Adrenal gland (tissue), 12 donors: Measurements from ENCODE around the gene LRP8. TPM values are rescaled to one million over a fixed set of nuclear protein-coding genes. Genes with fewer than 3 reads are reported as not detected.

Source experiments
- DNase-seq, 7 donors: peaks; one replicate each; pipeline ENCODE4 v3.0.0-alpha.2; 2019 to 2020
- H3K27ac ChIP-seq, 5 donors: fragments of 200-600 bp; sonication (generic) in 4 of 5; 1 replicate in 3 of 5; 2 replicates in 2 of 5; pipeline versions ENCODE4 v1.5.1 to v1.8.0; 2016 to 2020; ENCODE audit warnings: mild to moderate bottlenecking in 1 of 5
- H3K27me3 ChIP-seq: fragments of 200-600 bp; 2 replicates; pipeline ENCODE4 v1.8.0; 2021
- H3K36me3 ChIP-seq, 2 donors: fragments of 200-600 bp; replicated peaks in 1 of 2; 1 replicate in 1 of 2; 2 replicates in 1 of 2; pipeline versions ENCODE4 v1.5.1 to v1.8.0; 2018 to 2022
- H3K4me1 ChIP-seq, 2 donors: fragments of 200-600 bp; replicated peaks in 1 of 2; 1 replicate in 1 of 2; 2 replicates in 1 of 2; pipeline versions ENCODE4 v1.5.1 to v1.8.0; 2018 to 2021
- H3K4me3 ChIP-seq, 4 donors: fragments of 200-600 bp; sonication (generic) in 3 of 4; one replicate each; pipeline ENCODE4 v1.5.1; 2016 to 2018
- H3K9me3 ChIP-seq, 3 donors: fragments of 200-600 bp; sonication (generic) in 1 of 3; replicated peaks in 1 of 3; 1 replicate in 2 of 3; 2 replicates in 1 of 3; pipeline versions ENCODE4 v1.5.1 to v1.8.0; 2016 to 2021
- CTCF ChIP-seq, 6 experiments: fragments of 450-650 bp in 4 of 6; fragments of 200-600 bp in 2 of 6; sonication (generic) in 1 of 6; IDR thresholded peaks; 1 replicate in 5 of 6; 2 replicates in 1 of 6; pipeline versions ENCODE4 v1.5.1 to v1.8.0; 2016 to 2021; ENCODE audit warnings: antibody characterized with exemption in 6 of 6, mild to moderate bottlenecking in 2 of 6, moderate library complexity in 1 of 6
- POLR2A ChIP-seq, 2 donors: fragments of 450-650 bp; IDR thresholded peaks; one replicate each; pipeline ENCODE4 v1.6.1; 2017; ENCODE audit warnings: antibody characterized with exemption in 2 of 2, mild to moderate bottlenecking in 2 of 2, moderate library complexity in 1 of 2
- WGBS, 4 donors: extraction: QIAGEN DNeasy Blood & Tissue Kit in 2 of 4; methylation state at CpG; one replicate each; pipeline versions ENCODE4 v1.1.5 to v1.1.7; 2013 to 2017; 5-methylcytosine and 5-hydroxymethylcytosine counted together
- intact Hi-C, 2 donors: fragments of 100-400 bp; cut with DNase I; formaldehyde crosslinking; loops; one replicate each; pipeline versions ENCODE4 v1.14.1 to v1.15.0; 2022 to 2023
- polyA plus RNA-seq, 3 donors: library from polyadenylated mRNA; stranded (reverse); fragments of 200-250 nt in 2 of 3; fragments of 350-450 nt in 1 of 3; fragmentation: Illumina TruSeq in 1 of 3; extraction: RNeasy Lipid Tissue Mini Kit (QIAGEN cat#74804) in 1 of 3; gene quantifications; one replicate each; pipeline ENCODE4 v1.2.3, GENCODE V29; 2013 to 2014
- total RNA-seq, 9 donors: library from RNA; depleted of rRNA in 4 of 9; stranded (reverse); fragments of >200 nt in 4 of 9; fragments of 120-200 nt in 1 of 9; fragmentation: NEBNext Ultra II Directional in 1 of 9; extraction: Animal tissue kit (Norgen Biotek cat#: 25700) in 1 of 9; gene quantifications; one replicate each; pipeline versions ENCODE4 v1.1.0 to v1.2.4, GENCODE V29; 2013 to 2023
- donor health status: healthy with polysubstance abuse.
- donor health status: Bipolar disorder and iron deficiency.
- donor health status: DM: yes; HTN: yes; CAD: no.
- donor health status: DM: no; HTN: no; CAD: no.
- donor health status: DM: no; HTN: no; CAD: no.
- donor health status: DM: yes; HTN: yes; CAD: no.

The LRP8 gene
- total and polyA plus RNA-seq, 12 donors: 0.64 to 7.6 (median 2.7) TPM

GRCh38 chr1:53249706-53250105 is 78.2 kb downstream of the LRP8 start:
- WGBS, 4 donors: 46 to 66% (median 57%) methylated on average over 3 of the region's 3 CpGs
- Histone ChIP-seq H3K27ac (no peak overlapping the region), H3K36me3 (no peaks in the 10 kb centered on the region), H3K27me3 (no peaks in the 10 kb centered on the region), H3K4me1 (peaks cover 0 to 5% of the 10 kb centered on the region in 2 donors), H3K9me3 (no peaks in the 10 kb centered on the region), H3K4me3 (no peak overlapping the region)
- TF ChIP-seq POLR2A (IDR thresholded peaks at IDR 0.05) (no peak), CTCF (IDR thresholded peaks at IDR 0.05) (no peak)
- intact Hi-C loops: no loop called here
- DNase-seq: no peak

GRCh38 chr1:53246261-53247134 is 81.4 kb downstream of the LRP8 start:
- no peak overlapping the region for H3K4me3 ChIP-seq
- 73 to 88% (median 79%) methylated on average over 4 of the region's 4 CpGs for WGBS, 4 donors
- TF ChIP-seq POLR2A (IDR thresholded peaks at IDR 0.05): no peak
- TF ChIP-seq CTCF (IDR thresholded peaks at IDR 0.05): no peak
- H3K36me3 ChIP-seq: no peaks in the 10 kb centered on the region
- H3K4me1 ChIP-seq: no peaks in the 10 kb centered on the region
- H3K9me3 ChIP-seq: no peaks in the 10 kb centered on the region
- no peaks in the 10 kb centered on the region for H3K27me3 ChIP-seq
- H3K27ac ChIP-seq: no peak overlapping the region
- intact Hi-C loops: no loop called here
- no peak for DNase-seq

GRCh38 chr1:53244141-53244540 is 83.7 kb downstream of the LRP8 start:
- Histone ChIP-seq H3K4me3 (no peak overlapping the region), H3K9me3 (no peaks in the 10 kb centered on the region), H3K4me1 (peaks cover under 1 to 2% of the 10 kb centered on the region in 2 donors), H3K27ac (peak overlapping the region in 1 of 5 donors; percentile 28), H3K27me3 (no peaks in the 10 kb centered on the region), H3K36me3 (no peaks in the 10 kb centered on the region)
- WGBS, 4 donors: 51 to 73% (median 60%) methylated on average over 4 of the region's 4 CpGs
- TF ChIP-seq POLR2A (IDR thresholded peaks at IDR 0.05) (no peak), CTCF (IDR thresholded peaks at IDR 0.05) (no peak)
- DNase-seq: no peak
- intact Hi-C loops: no loop called here

GRCh38 chr1:53242381-53242780 is 85.5 kb downstream of the LRP8 start:
- Histone ChIP-seq H3K36me3 (no peaks in the 10 kb centered on the region), H3K27me3 (no peaks in the 10 kb centered on the region), H3K4me1 (peaks cover 9 to 11% of the 10 kb centered on the region in 2 donors), H3K4me3 (no peak overlapping the region), H3K27ac (no peak overlapping the region), H3K9me3 (no peaks in the 10 kb centered on the region)
- TF ChIP-seq POLR2A (IDR thresholded peaks at IDR 0.05): no peak
- no peak for TF ChIP-seq CTCF (IDR thresholded peaks at IDR 0.05)
- no peak for DNase-seq
- 63 to 75% (median 69%) methylated on average over 4 of the region's 4 CpGs for WGBS, 4 donors
- intact Hi-C loops: no loop called here
